ENCODE results near the gene TMEM81.

Gene TMEM81

GRCh38 chr1:205064741-205065316, 19.4 kb downstream of the TMEM81 start:
- in situ Hi-C loops (cut with HindIII; ENCODE audit: low sequenced_read_pairs): no loop called here
- DNase-seq (ENCODE audit: low read depth, low spot score): no peak
- TF ChIP-seq CTCF (IDR thresholded peaks at IDR 0.05; ENCODE audit: low read depth, low read length): no peak
- H3K4me3 ChIP-seq (ENCODE audit: low read depth, low read length): no peak overlapping the region

- H3K4me3 ChIP-seq (ENCODE audit: low read depth, low read length): no peak overlapping the region
- in situ Hi-C loops (cut with HindIII; ENCODE audit: low sequenced_read_pairs): no loop called here
- no peak for TF ChIP-seq CTCF (IDR thresholded peaks at IDR 0.05; ENCODE audit: low read depth, low read length)
- no peak for DNase-seq (ENCODE audit: low read depth, low spot score)
Observed at GRCh38 chr1:205064301-205064700, 20.0 kb downstream of the TMEM81 start.

DNA sequence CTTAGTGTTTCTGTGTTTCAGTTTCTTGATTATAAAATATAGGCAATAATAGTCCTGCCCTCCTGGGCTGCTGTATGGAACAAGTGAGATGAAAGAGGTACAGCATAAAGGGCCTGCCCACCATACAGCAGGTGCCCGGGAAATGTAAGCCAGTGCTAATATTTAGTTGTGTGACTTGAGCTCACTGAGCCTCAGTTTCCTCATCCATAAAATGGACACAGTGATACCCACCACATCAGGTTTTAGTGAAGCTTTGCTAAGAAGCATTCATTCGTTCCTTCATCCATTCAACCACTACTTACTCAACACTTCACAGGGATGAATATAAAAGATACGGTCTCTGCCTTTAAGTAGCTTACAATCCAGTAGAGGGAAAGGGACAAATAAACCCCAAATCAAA, 21.4 kb downstream of the TMEM81 start:
- no peak for TF ChIP-seq CTCF (IDR thresholded peaks at IDR 0.05; ENCODE audit: low read depth, low read length)
- DNase-seq (ENCODE audit: low read depth, low spot score): no peak
- in situ Hi-C loops (cut with HindIII; ENCODE audit: low sequenced_read_pairs): no loop called here
- H3K4me3 ChIP-seq (ENCODE audit: low read depth, low read length): no peak overlapping the region

DNA sequence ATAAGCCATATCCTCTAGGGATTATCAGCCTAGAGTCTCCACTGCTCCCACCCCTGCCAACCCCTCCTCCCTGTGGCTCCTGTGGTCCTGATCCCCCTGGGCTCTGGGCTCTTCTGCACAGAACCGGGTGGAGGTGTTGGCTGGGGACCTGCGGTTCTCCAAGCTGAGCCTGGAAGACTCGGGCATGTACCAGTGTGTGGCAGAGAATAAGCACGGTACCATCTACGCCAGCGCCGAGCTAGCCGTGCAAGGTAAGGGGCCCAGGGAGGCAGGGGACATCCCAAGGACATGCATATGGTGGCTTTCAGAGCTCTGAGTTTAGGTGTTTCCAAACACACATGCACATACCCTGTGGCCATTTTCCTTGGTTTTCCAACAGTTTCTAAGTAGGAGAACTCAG, 21.9 kb downstream of the TMEM81 start:
- H3K4me3 ChIP-seq (ENCODE audit: low read depth, low read length): no peak overlapping the region
- no peak for DNase-seq (ENCODE audit: low read depth, low spot score)
- TF ChIP-seq CTCF (IDR thresholded peaks at IDR 0.05; ENCODE audit: low read depth, low read length): no peak
- in situ Hi-C loops (cut with HindIII; ENCODE audit: low sequenced_read_pairs): no loop called here

GRCh38 chr1:205061665-205062069, 22.6 kb downstream of the TMEM81 start:
- no peak overlapping the region for H3K4me3 ChIP-seq (ENCODE audit: low read depth, low read length)
- peak; percentile 93 for TF ChIP-seq CTCF (IDR thresholded peaks at IDR 0.05; ENCODE audit: low read depth, low read length)
- DNase-seq (ENCODE audit: low read depth, low spot score): peak; percentile 64
- in situ Hi-C loops (cut with HindIII; ENCODE audit: low sequenced_read_pairs): no loop called here

- no peak overlapping the region for H3K4me3 ChIP-seq (ENCODE audit: low read depth, low read length)
- no peak for TF ChIP-seq CTCF (IDR thresholded peaks at IDR 0.05; ENCODE audit: low read depth, low read length)
- no peak for DNase-seq (ENCODE audit: low read depth, low spot score)
- in situ Hi-C loops (cut with HindIII; ENCODE audit: low sequenced_read_pairs): no loop called here
Observed at GRCh38 chr1:205061227-205061626, 23.0 kb downstream of the TMEM81 start.

DNA sequence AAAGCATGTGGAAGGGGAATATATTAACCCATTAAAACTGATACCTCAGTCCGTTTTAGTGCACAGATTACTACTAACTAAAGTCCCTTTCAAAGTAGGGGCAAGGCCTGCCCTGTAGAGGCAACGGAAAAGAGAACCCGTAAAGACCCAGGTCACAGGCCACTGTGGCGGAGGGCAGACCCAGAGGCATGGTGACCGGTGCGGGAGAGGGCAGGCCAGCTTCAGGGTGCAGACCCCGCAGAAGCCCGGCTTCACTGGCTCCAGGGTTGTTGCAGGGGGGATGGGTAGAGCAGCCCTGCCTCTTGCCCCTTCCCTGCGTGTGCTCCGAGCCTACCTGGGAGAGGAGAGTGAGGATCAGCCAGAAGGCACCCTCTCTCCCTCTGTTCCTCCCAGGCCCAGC, 23.5 kb downstream of the TMEM81 start:
- H3K4me3 ChIP-seq (ENCODE audit: low read depth, low read length): no peak overlapping the region
- in situ Hi-C loops (cut with HindIII; ENCODE audit: low sequenced_read_pairs): no loop called here
- no peak for DNase-seq (ENCODE audit: low read depth, low spot score)
- TF ChIP-seq CTCF (IDR thresholded peaks at IDR 0.05; ENCODE audit: low read depth, low read length): no peak

Measured in astrocyte of the spinal cord (primary cell).